ENCODE results near the gene GPN1.

The GPN1 gene

DNA sequence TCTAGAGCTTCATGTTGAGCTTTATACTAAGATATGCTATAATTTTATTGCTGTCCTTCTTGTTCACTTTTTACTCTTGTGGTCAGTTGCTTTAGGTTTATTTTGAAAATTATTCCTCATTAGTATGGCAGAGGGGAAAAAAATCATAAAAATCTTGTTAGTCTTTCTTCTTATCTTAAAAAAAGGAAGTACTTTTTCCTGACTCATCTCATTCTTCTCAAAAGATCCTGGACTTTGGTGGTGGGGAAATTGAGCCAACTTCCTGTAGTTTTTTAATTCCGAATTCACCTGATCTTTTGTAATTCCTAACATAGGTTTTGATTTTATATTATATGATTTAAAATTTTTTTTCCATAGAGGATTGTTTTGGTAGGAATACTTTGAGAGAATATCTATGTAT lies 38.6 kb downstream of the GPN1 start:
- Histone ChIP-seq H3K79me2 (ENCODE audit: insufficient read depth, low read length) (peaks cover 30% of the 10 kb centered on the region), H3K9me2 (replicated peaks; ENCODE audit: insufficient read depth, low read length) (no peaks in the 10 kb centered on the region), H3K36me3 (ENCODE audit: low read length) (peaks cover 11% of the 10 kb centered on the region; the same call in 1 of the 2 replicates), H3K9ac (ENCODE audit: low read length) (no peak overlapping the region), H3K9me3 (ENCODE audit: insufficient read depth, low read length) (no peaks in the 10 kb centered on the region), H3K27me3 (ENCODE audit: low read length) (no peaks in the 10 kb centered on the region), H4K20me1 (ENCODE audit: low read depth, low read length) (no peaks in the 10 kb centered on the region), H3K4me3 (ENCODE audit: insufficient read depth, low read length, poor library complexity, severe bottlenecking) (no peak overlapping the region), H2AFZ (ENCODE audit: low read depth, low read length, severe bottlenecking) (no peak overlapping the region), H3F3A (ENCODE audit: insufficient read depth) (0 out of 2 replicates have a peak, but pooled peaks cover 5% of the 10 kb centered on the region), H3K27ac (ENCODE audit: low read depth, low read length) (no peak overlapping the region), H3K4me2 (ENCODE audit: low read depth, low read length, poor library complexity, severe bottlenecking) (no peak overlapping the region)
- TF ChIP-seq EZH2phosphoT487 (conservative IDR thresholded peaks at IDR 0.05; ENCODE audit: low read length): no peak
- TF ChIP-seq, protein P1, sequence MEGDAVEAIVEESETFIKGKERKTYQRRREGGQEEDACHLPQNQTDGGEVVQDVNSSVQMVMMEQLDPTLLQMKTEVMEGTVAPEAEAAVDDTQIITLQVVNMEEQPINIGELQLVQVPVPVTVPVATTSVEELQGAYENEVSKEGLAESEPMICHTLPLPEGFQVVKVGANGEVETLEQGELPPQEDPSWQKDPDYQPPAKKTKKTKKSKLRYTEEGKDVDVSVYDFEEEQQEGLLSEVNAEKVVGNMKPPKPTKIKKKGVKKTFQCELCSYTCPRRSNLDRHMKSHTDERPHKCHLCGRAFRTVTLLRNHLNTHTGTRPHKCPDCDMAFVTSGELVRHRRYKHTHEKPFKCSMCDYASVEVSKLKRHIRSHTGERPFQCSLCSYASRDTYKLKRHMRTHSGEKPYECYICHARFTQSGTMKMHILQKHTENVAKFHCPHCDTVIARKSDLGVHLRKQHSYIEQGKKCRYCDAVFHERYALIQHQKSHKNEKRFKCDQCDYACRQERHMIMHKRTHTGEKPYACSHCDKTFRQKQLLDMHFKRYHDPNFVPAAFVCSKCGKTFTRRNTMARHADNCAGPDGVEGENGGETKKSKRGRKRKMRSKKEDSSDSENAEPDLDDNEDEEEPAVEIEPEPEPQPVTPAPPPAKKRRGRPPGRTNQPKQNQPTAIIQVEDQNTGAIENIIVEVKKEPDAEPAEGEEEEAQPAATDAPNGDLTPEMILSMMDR (IDR thresholded peaks at IDR 0.05; ENCODE audit: insufficient read depth, low read length, poor library complexity, severe bottlenecking): no peak

DNA sequence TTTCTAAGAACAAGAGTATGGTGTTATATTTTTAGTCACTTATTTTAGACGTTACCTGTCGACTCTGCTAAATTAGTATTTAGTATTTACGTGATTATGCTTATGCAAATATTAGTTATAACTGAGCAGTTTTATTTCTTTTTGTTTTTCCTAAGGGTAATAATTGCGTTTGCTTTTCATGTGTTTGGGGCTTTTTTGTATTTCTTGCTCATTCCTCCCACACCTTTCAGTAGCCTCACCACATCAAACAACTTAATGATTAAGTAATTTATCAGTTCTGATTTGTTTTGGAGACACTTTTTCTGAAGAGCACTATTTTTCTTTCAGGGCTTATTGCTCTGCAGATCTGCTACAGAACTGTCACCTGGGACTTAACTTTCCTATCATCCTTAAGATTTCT lies 42.4 kb downstream of the GPN1 start:
- Histone ChIP-seq H3K4me2 (ENCODE audit: low read depth, low read length, poor library complexity, severe bottlenecking) (no peak overlapping the region), H3K4me3 (ENCODE audit: insufficient read depth, low read length, poor library complexity, severe bottlenecking) (no peak overlapping the region), H2AFZ (ENCODE audit: low read depth, low read length, severe bottlenecking) (no peak overlapping the region), H3F3A (ENCODE audit: insufficient read depth) (0 out of 2 replicates have a peak, but pooled peaks cover 5% of the 10 kb centered on the region), H3K79me2 (ENCODE audit: insufficient read depth, low read length) (no peaks in the 10 kb centered on the region), H4K20me1 (ENCODE audit: low read depth, low read length) (no peaks in the 10 kb centered on the region), H3K36me3 (ENCODE audit: low read length) (peaks cover 28% of the 10 kb centered on the region; the same call in 1 of the 2 replicates), H3K9ac (ENCODE audit: low read length) (no peak overlapping the region), H3K27ac (ENCODE audit: low read depth, low read length) (no peak overlapping the region), H3K27me3 (ENCODE audit: low read length) (no peaks in the 10 kb centered on the region), H3K9me3 (ENCODE audit: insufficient read depth, low read length) (no peaks in the 10 kb centered on the region), H3K9me2 (replicated peaks; ENCODE audit: insufficient read depth, low read length) (no peaks in the 10 kb centered on the region)
- TF ChIP-seq, protein P1 (IDR thresholded peaks at IDR 0.05; ENCODE audit: insufficient read depth, low read length, poor library complexity, severe bottlenecking): no peak
- TF ChIP-seq EZH2phosphoT487 (conservative IDR thresholded peaks at IDR 0.05; ENCODE audit: low read length): no peak

DNA sequence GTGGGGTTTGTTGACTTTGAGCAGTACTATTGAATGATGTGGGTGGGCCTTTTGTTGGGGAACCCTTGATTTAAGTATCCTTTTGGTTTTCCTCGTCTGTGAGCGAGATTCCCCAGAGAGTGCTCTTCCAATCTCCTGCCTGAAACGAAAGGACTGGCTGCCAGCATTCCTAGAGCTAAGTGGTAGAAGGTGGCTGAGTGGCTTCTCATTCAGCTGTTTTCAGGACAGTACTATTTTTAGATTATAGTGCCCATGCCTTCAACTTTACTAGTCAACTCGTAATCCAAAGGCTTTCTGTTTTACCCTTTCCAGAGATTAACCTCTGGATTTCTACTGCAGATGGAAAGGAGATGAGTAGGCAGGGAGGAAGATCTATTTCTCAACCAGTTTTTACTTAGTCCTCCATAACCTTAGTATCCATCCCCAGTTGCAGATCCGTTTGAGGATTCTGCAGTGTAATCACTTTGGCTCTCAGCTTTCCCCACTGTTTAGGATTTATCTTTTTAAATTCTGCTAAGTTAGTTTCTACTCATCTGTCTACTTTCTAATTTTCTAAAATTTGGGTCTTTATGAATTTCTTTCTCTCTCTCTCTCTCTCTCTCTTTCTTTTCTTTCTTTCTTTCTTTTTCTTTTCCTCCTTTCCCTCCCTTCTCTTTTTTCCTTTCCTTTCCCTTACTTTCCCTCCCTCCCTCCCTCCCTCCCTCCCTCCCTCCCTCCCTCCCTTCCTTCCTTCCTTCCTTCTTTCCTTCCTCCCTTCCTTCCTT lies 44.1 kb downstream of the GPN1 start:
- H3K36me3 ChIP-seq (ENCODE audit: low read length): peaks cover 32% of the 10 kb centered on the region; the same call in 1 of the 2 replicates

More for the DNA sequence above, 44.1 kb downstream of the GPN1 start:
- Histone ChIP-seq H3K4me3 (ENCODE audit: insufficient read depth, low read length, poor library complexity, severe bottlenecking) (no peak overlapping the region), H3K9ac (ENCODE audit: low read length) (no peak overlapping the region), H3K9me2 (replicated peaks; ENCODE audit: insufficient read depth, low read length) (no peaks in the 10 kb centered on the region), H3F3A (ENCODE audit: insufficient read depth) (0 out of 2 replicates have a peak, but pooled peaks cover 5% of the 10 kb centered on the region), H3K27ac (ENCODE audit: low read depth, low read length) (no peak overlapping the region), H2AFZ (ENCODE audit: low read depth, low read length, severe bottlenecking) (no peak overlapping the region), H3K27me3 (ENCODE audit: low read length) (no peaks in the 10 kb centered on the region), H3K4me2 (ENCODE audit: low read depth, low read length, poor library complexity, severe bottlenecking) (no peak overlapping the region), H4K20me1 (ENCODE audit: low read depth, low read length) (no peaks in the 10 kb centered on the region), H3K79me2 (ENCODE audit: insufficient read depth, low read length) (no peaks in the 10 kb centered on the region), H3K9me3 (ENCODE audit: insufficient read depth, low read length) (no peaks in the 10 kb centered on the region)
- TF ChIP-seq EZH2phosphoT487 (conservative IDR thresholded peaks at IDR 0.05; ENCODE audit: low read length): no peak
- TF ChIP-seq, protein P1 (IDR thresholded peaks at IDR 0.05; ENCODE audit: insufficient read depth, low read length, poor library complexity, severe bottlenecking): no peak
